NK-92 (cell line): ENCODE measurements around the gene RIC8B.

ENCODE experiments used
- DNase-seq: peaks from one replicate; lab custom pipeline; 2025; ENCODE audit not compliant: unreplicated experiment; lab: John Stamatoyannopoulos, UW

Gene RIC8B

DNA sequence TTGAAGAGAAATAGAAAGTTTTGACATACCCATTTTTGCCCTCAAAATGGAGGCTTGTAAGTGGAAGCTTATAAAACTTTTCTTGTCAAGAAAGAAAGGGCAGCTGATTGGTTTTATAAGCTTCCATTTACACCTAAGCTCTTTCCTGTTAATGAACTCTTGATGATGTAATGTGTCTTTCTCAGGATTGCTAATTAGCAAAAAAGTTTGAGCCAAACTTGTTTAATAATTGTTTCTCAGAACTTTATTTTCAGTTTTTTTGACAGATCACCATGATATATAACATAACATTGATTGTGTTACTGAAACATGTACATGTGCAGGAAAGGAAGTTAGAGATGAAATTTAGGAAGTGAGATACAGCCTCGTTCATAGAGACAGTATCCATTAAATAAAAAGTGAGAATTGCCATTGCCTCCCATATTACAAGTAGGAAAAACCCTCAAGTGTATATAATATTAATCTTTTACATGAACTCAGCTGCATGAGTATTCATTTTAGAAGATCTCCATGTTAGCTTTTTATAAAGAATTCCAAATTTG is 26.8 kb downstream of the RIC8B start:
- DNase-seq = no peak

DNA sequence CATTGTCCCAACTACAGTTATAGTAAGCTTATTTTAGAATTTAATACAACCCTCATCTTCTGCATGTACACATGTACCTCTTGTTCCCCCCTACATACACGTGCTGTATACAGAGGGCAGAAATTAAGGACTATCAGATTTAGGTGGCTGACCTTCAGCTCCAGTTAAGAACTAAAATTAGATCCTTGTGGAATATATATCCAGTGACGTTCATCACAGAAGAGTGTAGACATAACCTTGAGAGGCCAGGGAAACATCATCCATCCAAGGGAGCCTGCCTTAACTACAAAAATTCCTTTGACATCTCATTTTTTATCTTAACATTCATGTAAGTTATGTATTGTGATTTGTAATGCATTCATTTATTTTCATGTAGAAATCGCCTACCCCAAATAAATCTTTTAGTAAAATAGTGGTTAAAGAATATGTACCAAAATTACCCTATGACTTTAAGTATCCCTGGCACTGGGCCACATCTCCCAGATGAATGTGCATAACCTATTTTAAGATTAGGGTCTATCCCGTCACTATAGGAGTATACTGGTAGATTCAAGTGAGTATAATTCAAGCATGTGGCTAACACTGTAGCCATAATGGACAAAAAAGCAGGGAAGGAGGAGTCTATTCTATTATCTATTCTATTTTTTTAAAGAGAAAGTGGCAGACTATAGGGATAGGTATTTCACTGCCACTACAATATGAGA is 27.5 kb downstream of the RIC8B start:
- DNase-seq = no peak

DNA sequence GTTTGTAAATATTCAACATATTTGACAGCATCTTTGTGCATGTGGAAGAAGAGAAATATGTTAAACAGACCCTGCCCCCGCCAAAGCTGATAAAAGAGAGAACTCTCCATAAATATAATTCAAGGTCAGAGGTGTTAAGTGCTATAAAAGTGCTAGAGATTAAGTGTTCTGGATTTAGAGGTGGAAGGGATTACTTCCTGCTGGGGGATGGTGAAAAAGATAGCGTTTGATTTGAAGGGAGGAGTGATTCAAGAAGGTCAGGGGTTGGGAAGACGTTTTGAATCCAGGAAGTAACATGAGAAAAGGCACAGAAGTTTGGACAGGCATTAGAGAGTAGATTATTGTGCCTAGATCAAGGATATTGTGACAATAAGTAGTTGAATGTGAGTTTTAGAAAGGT is 30.2 kb downstream of the RIC8B start:
- DNase-seq = no peak

DNA sequence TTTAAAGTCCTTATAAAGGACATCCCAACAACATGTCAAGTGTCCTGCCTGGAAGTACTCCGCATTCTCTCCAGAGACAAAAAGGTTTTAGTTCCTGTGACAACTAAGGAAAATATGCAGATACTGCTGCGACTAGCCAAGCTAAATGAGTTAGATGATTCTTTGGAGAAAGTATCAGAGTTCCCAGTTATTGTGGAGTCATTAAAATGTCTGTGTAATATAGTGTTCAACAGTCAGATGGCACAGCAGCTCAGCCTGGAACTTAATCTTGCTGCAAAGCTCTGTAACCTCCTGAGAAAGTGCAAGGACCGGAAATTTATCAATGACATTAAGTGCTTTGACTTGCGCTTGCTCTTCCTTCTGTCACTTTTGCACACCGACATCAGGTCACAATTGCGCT is 40.2 kb downstream of the RIC8B start:
- no peak for DNase-seq

DNA sequence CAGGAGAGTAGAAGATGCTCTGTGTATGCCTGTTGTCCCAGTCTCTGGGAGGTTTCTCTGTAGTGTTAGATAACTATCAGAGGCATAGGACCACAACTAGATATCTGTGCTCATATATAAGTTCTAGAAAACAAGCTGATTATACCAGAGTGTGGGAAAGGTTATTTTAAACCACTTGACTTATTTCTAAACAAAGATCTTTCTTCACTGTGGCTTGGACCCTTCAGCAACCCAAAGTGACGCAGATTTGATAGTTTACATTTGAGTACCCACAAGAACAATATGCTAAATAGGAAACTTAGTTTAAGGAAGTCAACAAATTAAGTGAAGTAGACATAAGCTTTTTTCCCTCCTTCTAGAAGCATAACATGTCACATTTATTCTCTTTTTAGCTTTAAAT is 41.3 kb downstream of the RIC8B start:
- no peak for DNase-seq

DNA sequence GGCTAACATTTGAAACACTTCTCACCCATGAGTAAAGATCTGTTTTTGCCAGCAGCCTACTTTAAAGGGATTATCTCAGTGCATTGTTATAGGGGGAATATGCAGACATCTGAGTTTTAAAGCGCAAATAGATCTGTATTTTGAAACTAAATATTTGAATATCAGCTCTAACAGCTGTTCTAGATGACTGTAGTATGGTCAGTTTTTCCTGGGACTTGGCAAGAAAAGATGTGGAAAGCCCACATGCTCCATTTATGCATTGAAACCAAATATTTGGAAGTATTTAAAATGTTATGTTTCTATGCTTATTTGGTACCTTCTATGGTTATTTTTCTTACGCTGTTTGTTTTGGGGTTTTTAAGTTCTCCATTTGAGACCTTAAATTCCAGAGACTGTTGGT is 41.7 kb downstream of the RIC8B start:
- no peak for DNase-seq

DNA sequence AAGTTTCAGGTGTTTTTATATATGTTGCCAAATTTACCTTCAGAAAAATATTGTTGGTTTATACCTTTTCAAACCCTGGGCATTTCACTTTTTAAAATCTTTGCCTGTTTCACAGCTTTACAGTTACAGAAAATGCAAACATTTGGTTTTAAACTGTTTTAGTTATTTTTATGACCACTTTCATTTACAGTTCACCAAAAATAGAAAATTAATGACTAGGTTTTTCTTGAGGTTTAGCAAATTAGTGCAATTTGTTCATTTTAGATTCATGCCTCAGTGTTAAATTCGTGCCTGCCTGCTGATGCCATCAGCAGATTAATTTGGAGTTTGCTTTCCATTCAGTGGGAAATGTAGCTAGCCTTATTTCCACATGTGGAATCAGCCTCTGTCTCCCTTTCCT is 45.5 kb downstream of the RIC8B start:
- DNase-seq = no peak

DNA sequence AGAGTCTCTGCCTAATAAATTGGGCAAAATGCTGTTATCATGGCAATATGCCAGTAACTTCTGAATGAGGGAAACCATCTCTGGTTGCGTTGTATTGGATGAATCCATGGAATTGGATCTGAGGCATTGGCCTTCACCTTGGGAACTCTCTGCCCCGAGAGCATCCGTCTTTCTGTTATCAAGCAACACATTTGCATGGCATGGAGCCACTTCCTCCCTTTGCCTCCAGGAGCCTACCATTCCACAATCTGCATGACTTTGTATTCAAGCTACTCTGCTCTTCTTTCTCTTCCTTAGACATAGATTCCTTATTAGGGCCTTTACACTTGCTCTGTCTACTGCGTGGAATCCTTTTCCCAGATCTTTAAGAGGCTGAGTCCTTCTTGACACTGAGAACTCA is 57.2 kb downstream of the RIC8B start:
- no peak for DNase-seq

DNA sequence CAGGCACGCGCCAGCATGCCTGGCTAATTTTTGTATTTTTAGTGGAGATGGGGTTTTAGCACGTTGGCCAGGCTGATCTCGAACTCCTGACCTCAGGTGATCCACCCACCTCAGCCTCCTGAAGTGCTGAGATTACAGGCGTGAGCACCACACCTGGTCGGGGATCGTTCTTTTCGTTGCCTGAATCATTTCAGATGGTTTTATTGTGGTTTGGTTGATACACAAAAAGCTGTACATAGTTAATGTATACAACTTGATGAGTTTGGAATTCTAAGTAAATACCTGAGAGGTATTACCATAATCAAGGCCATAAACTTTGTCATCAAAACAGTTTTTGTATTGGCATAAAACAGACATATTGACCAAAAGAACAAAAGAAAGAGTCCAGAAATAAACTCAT is 63.3 kb downstream of the RIC8B start:
- no peak for DNase-seq

DNA sequence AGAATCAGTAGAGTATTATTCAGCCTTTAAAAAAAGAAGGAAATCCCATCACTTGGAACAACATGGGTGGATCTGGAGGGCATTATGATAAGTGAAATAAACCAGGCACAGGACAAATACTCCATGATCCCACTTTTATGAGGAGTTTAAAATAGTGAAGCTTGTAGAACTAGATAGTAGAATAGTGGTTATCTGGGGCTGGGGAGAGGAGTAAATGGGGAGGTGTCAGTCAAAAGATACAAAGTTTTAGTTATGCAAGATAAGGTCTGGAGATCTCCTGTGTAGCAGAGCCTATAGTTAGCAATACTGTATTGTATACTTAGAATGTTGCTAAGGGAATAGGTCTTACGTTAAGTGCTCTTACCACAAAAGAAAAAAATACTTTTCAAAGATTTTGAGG is 64.9 kb downstream of the RIC8B start:
- DNase-seq = no peak

DNA sequence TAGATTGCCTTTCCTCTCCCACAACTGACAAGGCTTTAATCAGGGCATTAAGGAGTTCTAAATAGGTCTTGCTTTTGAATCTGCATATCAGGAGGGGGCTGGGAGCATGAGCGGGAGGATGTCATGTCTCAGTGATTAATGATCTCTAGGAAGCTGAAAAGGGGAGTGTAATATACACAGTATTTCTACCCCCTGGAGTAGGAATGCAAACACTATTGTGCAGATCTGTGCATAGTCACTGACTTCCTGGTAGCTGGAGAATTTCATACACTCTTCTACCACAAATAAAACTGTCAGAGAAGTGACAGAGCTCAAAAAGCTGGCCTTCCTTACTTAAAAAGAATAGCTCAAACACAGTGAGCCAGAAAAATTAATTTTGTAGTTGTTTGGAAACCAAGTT is 65.8 kb downstream of the RIC8B start:
- DNase-seq = no peak

DNA sequence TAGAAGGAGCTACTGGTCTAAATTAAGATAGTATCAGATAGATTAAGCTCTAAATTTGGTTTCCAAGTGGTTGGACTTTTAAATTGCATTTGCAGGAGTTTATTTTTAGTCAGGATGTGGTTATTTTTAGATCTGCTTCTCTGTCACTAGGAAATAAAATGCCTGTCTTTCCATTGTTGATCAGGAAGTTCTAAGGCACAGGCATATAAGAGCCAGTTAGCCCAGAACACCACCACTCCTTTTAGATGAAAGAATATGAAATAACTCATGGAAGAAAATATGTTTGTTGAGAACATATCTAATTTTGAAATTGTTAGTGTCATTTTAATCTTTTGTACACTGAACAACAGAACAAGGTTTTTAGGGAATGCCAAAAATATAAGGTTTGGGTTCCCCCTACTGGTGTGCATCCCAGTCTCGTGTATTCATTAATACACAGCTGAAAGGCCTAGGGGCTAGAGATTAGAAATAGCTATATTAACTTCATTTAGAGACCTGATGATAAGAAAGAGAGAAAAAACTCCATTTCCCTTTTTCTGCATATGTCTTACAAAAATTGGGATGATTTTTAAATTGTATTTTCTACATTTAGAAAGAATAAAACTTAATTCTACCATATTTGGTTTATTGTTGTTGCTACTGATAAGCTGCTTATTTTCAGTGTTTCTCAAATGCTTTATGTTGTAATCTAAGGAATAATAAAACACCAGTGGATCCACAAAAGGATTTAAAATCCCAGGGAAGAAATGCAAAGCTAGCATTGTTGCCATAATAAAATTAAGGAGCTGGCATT is 67.2 kb downstream of the RIC8B start:
- DNase-seq = no peak

DNA sequence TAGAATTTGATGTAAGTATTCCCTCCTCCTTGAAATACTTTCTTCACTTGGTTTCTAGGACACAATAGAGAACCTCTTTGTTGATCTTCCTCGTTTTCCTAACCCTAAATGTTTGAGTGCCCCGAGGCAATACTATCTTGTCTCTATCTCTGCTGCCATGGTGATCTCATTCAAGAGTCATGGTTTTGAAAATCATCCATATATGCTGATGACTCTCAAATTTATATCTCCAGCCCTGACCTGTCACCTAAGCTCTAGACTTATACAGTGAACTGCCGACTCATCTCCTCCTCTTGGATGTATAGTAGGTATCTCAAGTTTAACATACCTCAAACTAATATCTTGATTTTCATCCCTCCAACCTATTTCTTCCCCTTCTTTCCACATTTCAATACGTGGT is 71.4 kb downstream of the RIC8B start:
- no peak for DNase-seq

DNA sequence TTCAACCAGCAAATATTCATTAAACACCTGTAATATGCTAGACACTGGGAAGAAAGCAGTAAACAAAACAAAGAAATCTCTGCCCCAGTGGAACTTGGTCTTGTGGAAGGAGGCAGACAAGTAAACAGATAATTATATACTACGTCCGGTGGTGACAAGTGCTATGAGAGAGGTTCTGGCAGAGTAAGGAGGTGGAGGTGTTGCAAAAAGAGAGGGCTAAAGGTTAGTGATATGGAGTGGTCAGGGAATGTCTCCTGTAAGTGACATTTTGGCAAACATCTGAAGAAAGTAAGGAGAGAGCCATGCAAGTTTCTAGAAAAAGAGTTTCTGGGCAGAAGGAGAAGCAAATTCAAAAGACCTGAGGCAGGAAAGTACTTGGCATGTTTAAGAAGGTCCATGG is 73.4 kb downstream of the RIC8B start:
- no peak for DNase-seq

DNA sequence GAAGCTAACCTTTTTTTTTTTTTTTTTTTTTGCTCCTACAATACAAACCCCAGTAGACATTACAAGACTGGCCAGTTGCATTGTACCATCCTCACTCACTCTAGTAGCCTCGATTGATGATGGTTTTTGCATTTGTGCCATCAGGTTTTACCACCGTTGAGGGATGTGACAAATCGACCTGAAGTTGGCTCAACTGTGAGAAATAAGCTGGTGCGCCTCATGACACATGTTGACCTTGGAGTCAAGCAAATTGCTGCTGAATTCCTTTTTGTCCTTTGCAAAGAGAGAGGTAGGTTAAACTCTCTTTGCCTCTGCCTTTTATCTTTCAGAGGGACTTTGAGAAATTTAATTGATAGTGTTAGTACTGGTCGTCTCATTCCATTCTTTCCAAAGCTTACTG is 76.8 kb downstream of the RIC8B start:
- no peak for DNase-seq

DNA sequence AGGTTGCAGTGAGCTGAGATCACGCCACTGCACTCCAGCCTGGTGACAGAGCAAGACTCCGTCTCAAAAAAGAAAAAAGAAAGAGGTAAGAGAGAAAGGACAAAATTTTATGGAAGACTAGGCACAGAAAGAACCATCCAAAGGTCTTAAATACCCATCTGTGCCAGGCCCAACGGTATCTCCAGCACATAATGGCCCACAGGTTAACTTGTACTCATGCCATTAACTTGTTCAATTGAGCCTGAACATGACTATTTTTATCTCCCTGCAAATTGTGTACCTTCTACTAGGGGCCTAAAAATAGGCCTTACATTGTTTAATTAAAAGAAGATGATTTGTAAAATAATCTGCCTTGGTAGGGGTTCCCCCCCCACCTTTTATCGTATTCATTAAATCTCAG is 80.2 kb downstream of the RIC8B start:
- no peak for DNase-seq

DNA sequence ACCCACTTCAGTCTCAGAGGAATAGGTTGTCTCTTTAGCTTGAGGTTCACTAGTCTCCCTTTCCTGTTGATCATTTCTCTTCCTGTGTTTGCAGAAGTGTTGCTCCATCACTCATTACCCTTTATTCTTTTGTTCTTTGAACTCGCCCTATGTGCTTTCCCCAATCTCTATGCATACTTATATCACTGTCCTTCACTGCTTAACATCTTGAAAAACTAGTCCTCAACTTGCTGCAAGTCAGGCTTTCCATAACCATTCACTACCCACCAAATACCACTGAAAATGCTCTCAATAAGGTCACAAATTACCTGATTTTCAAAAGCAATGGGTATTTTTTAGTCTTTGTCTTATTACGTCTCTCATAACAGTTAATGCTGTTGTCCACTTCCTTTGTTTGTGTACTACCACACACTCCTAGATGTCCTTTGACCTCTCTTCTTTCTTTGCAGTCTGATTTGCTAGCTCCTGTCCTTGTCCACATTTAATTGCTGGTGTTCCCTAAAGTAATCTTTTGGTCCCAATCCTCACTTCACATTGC is 80.8 kb downstream of the RIC8B start:
- no peak for DNase-seq

DNA sequence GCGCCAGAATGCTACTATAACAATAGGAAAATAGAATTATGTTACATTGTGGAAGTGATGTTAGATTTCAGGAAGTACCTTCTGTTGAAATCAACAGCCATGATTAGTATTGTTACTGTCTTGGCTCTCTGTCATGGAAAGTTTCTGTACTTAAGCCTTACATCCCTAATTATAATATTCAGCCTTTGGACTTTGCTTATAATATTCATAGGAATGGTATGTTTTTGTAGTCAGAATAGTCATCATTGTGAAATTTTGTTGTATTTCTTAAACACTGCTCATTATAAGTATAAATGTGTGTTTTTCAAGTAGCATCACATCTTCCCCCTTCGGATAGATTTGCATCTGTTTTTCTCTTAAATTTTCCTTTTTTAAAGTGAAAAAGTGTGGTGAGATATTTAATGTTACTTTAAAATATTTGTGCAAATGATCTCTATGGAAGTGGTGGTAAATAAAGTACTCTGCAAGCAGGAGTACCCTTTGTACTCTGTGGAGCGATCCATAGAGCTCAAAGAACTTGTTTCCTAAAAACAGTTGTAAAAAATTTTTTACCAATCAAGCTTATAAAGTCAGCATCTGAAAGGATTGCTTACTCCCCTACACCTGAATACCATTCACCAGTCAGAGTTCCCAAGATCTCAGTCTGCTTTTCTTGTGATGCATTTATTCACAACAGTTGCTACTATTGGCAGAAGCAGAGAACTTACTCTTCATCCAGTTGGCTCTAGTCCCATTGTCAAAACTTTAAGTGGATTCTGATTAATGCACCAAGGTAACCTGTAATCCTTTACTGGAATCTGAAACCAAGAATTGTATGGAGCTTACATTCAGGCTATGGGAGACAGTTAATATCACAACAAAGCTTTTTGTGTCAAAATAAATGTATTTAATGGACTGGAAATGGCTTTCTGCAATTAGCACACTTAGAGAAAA is 87.8 kb downstream of the RIC8B start:
- no peak for DNase-seq

DNA sequence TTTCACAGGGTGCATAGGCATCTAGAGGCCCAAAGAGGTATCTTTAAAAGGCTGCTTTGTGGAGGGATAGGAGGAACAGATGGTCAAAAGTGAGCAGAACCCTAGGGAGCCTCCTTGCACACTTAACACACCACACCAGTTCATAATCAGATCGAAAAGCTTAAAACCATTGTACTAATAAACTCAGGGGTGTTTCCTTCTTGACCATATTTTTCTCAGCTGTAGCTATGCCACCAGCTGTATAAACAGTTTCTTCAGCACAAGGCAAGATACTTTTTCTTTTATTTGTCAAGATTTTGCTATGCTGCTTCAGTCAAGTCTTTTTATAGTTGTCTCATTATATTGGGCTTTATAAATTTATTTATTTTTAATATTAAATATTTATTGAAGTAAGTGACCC is 88.7 kb downstream of the RIC8B start:
- DNase-seq = no peak

DNA sequence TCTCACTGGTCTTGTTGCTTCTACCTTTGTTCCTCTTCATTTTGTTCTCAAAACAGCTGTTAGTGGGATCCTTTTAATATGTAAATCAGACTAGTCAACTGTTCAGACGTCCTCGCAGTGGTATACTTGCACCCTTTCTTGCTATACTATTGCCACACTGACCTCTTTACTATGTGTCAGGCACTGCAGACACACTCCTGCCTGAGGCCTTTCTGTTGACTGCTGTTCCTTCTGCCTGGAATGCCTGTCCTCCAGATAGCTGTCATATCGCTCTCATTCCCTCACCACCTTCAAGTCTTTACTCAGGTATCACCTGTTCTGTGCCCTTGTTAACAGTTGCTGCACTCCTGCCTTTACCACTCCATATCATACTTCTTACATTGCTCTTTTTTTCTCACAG is 91.2 kb downstream of the RIC8B start:
- no peak for DNase-seq

DNA sequence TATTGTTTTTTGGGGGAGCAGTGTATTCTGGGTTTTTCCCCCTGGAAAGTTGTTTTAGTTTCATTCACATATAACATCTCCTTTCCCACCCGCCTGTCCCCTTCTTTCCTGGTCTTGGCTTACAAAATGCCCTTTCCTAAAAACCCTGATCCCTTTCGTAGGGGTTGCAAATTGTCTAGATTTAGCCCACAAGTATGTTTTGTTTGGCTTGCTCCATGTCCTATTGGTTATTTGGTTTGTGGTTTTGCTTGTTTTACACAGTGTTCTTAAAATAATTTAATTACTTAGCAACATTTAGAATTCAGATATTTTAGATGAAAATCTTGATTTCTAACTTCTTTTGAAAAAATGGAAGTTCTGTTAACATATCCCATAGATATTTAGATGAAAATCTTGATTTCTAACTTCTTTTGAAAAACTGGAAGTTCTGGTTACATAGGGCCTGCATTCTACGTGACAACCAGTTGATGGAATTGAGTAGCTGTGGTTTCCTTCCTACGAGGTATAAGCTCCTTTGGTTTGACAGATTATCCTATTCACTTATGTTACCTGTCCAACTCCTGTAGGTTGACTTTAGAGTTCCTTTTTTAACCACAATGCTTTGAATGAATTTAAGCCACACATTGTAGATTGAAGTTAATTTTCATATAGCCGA is 92.1 kb downstream of the RIC8B start:
- DNase-seq = no peak
